K562 (cell line): ENCODE data around the gene KRT77. TPM values are rescaled to one million over a fixed set of nuclear protein-coding genes. Genes with fewer than 3 reads are reported as not detected.
A peak's percentile ranks its signal among the peaks of the same experiment; 100 is the strongest.

Source experiments
- CHD7 ChIP-seq: fragments of 200-600 bp; sonication (generic); IDR thresholded peaks from one replicate; pipeline ENCODE4 v1.6.1; 2012; ENCODE audit warnings: mild to moderate bottlenecking, low read depth, low read length, inconsistent platforms
- DLX4 ChIP-seq: fragments of 250-450 bp; sonication (Bioruptor Pico); IDR thresholded peaks from 2 replicates; pipeline ENCODE4 v1.6.1; 2021; ENCODE audit warnings: mild to moderate bottlenecking
- MBD2 ChIP-seq: sonication (generic); IDR thresholded peaks from 2 replicates; pipeline ENCODE4 v1.6.1; 2016; ENCODE audit warnings: low read depth, borderline replicate concordance
- U2AF1 ChIP-seq: fragments of 200-400 bp; formaldehyde crosslinking; optimal IDR thresholded peaks from 2 replicates; pipeline ENCODE3; 2017; ENCODE audit warnings: mild to moderate bottlenecking, low read depth, low read length, moderate library complexity
- ZNF766 ChIP-seq: fragments of 200-800 bp; sonication (Bioruptor generic); conservative IDR thresholded peaks from 2 replicates; pipeline ENCODE4 v1.6.1; 2016; ENCODE audit warnings: missing genetic modification characterization, missing compliant biosample characterization
- polyA plus RNA-seq, 8 experiments: library from polyadenylated mRNA; depleted of rRNA in 4 of 8; stranded (reverse) in 5 of 8; unstranded in 3 of 8; fragments of >200 nt; fragmentation: Nextera tagmentation in 2 of 8; fragmentation: Illumina TruSeq in 1 of 8; extraction: Ambion mirVana in 2 of 8; extraction: Trizol in 1 of 8; gene quantifications; 2 replicates each; pipeline versions ENCODE4 v1.2.1 to v1.2.3, GENCODE V29; 2011 to 2014; ENCODE audit warnings: inconsistent platforms in 1 of 8, missing spikeins in 1 of 8
- total RNA-seq, 7 experiments: library from RNA; depleted of rRNA in 6 of 7; stranded (reverse); fragments of >200 nt in 6 of 7; fragmentation: Illumina TruSeq in 2 of 7; extraction: Trizol in 2 of 7; gene quantifications; 2 replicates each; pipeline versions ENCODE4 v1.2.1 to v1.2.3, GENCODE V29; 2011 to 2021; ENCODE audit warnings: low replicate concordance in 1 of 7
- TF ChIP-seq, protein P1 (sequence below): sonication (generic); formaldehyde crosslinking; IDR thresholded peaks from 2 replicates; pipeline ENCODE4 v1.8.0; 2022; ENCODE audit warnings: missing genetic modification reagents, mild to moderate bottlenecking, borderline replicate concordance
- TF ChIP-seq, protein P2 (sequence below): fragments of 450-650 bp; formaldehyde crosslinking; IDR thresholded peaks from 2 replicates; pipeline ENCODE4 v1.4.0; 2020; ENCODE audit warnings: mild to moderate bottlenecking, mixed read lengths
- TF ChIP-seq, protein P3 (sequence below): fragments of 200-400 bp; formaldehyde crosslinking; IDR thresholded peaks from 2 replicates; pipeline ENCODE4 v1.6.1; 2017; ENCODE audit warnings: mild to moderate bottlenecking, low read depth, low read length, moderate library complexity

The KRT77 gene
- total and polyA plus RNA-seq, 9 of the 15 experiments (the other 6 are each of a cell fraction or from before 2014, with no cell fraction given) = not detected

DNA sequence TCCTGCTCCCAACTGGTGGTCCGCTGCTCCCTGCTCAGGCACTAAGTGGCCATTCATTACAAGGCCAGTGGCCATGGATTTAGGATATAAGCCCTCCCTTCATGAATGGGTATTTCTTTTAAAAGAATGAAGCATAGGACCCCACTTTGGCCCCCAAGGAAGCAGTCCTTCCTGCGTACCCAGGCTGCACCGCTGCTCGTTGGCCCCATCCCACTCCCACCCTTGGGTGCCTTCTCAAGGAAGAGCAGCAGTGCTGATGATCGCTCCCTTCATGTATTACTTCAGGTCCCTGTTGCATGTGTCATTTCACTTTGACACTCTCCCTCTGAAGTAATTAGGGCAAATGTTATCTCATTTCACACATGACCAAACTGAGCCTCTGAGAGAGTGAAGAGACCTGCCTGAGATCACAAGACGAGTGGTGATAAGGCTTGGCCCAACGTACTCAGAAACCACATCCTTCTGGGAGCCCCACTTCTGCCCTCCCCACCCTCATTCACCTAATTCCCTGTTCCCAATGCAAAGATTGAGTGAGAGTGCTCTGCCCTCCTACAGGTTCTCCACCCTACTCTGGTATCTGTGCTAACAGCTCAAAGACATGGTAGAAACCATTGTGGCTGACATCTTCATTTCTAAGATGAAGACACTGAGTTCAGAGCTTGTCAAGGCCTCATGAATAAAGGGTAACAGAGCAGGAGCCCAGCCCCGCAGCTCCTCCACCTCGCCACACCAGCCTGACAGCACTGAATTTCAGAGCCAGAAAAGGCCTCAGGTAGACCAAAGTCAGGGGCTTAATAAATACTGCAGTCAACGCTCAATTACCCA lies 41.0 kb downstream of the KRT77 start (continued):
- peak; percentile 83 for TF ChIP-seq ZNF766
- TF ChIP-seq, protein P1, sequence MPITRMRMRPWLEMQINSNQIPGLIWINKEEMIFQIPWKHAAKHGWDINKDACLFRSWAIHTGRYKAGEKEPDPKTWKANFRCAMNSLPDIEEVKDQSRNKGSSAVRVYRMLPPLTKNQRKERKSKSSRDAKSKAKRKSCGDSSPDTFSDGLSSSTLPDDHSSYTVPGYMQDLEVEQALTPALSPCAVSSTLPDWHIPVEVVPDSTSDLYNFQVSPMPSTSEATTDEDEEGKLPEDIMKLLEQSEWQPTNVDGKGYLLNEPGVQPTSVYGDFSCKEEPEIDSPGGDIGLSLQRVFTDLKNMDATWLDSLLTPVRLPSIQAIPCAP (CRISPR knock-in tag) = no peak
- TF ChIP-seq CHD7 = no peak
- peak; percentile 87 for TF ChIP-seq MBD2
- TF ChIP-seq, protein P2, sequence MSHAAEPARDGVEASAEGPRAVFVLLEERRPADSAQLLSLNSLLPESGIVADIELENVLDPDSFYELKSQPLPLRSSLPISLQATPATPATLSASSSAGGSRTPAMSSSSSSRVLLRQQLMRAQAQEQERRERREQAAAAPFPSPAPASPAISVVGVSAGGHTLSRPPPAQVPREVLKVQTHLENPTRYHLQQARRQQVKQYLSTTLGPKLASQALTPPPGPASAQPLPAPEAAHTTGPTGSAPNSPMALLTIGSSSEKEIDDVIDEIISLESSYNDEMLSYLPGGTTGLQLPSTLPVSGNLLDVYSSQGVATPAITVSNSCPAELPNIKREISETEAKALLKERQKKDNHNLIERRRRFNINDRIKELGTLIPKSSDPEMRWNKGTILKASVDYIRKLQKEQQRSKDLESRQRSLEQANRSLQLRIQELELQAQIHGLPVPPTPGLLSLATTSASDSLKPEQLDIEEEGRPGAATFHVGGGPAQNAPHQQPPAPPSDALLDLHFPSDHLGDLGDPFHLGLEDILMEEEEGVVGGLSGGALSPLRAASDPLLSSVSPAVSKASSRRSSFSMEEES = peak; percentile 25; the same call in 1 of the 2 replicates
- no peak for TF ChIP-seq U2AF1
- TF ChIP-seq, protein P3, sequence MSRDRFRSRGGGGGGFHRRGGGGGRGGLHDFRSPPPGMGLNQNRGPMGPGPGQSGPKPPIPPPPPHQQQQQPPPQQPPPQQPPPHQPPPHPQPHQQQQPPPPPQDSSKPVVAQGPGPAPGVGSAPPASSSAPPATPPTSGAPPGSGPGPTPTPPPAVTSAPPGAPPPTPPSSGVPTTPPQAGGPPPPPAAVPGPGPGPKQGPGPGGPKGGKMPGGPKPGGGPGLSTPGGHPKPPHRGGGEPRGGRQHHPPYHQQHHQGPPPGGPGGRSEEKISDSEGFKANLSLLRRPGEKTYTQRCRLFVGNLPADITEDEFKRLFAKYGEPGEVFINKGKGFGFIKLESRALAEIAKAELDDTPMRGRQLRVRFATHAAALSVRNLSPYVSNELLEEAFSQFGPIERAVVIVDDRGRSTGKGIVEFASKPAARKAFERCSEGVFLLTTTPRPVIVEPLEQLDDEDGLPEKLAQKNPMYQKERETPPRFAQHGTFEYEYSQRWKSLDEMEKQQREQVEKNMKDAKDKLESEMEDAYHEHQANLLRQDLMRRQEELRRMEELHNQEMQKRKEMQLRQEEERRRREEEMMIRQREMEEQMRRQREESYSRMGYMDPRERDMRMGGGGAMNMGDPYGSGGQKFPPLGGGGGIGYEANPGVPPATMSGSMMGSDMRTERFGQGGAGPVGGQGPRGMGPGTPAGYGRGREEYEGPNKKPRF = no peak
- no peak for TF ChIP-seq DLX4 (CRISPR knock-in tag)
